Loucy (cell line): ENCODE results near the gene OR2D2.

Experiments
- H2AFZ ChIP-seq: fragments of 200-600 bp; sonication (generic); 2 replicates; pipeline ENCODE4 v1.6.0; 2016; ENCODE audit warnings: antibody characterized with exemption, mild to moderate bottlenecking, low read length, moderate library complexity
- H3F3A ChIP-seq: fragments of 200-600 bp; 2 replicates; pipeline ENCODE4 v1.6.0; 2016; ENCODE audit warnings: antibody characterized with exemption, low read depth, mild to moderate bottlenecking
- H3K27me3 ChIP-seq: fragments of 200-600 bp; sonication (generic); 2 replicates; pipeline ENCODE4 v1.6.1; 2014; ENCODE audit warnings: low read length, mild to moderate bottlenecking; ENCODE audit not compliant: insufficient read depth, poor library complexity, severe bottlenecking
- H3K36me3 ChIP-seq: fragments of 200-600 bp; sonication (generic); 2 replicates; pipeline ENCODE4 v1.6.1; 2016; ENCODE audit warnings: low read length; ENCODE audit not compliant: insufficient read depth
- H3K4me1 ChIP-seq: fragments of 200-600 bp; sonication (generic); 2 replicates; pipeline ENCODE4 v1.5.1; 2014; ENCODE audit warnings: low read length, mild to moderate bottlenecking; ENCODE audit not compliant: insufficient read depth, poor library complexity, severe bottlenecking
- H3K4me2 ChIP-seq: fragments of 200-600 bp; sonication (generic); 2 replicates; pipeline ENCODE4 v1.6.0; 2014; ENCODE audit warnings: antibody characterized with exemption, low read length, low read depth, mild to moderate bottlenecking; ENCODE audit not compliant: poor library complexity, severe bottlenecking
- H3K4me3 ChIP-seq: fragments of 200-600 bp; sonication (generic); 2 replicates; pipeline ENCODE4 v1.5.1; 2014; ENCODE audit warnings: low read length, mild to moderate bottlenecking, mixed read lengths; ENCODE audit not compliant: poor library complexity, severe bottlenecking
- H3K79me2 ChIP-seq: fragments of 200-600 bp; sonication (generic); 2 replicates; pipeline ENCODE4 v1.6.1; 2014; ENCODE audit warnings: low read length; ENCODE audit not compliant: insufficient read depth
- H3K9ac ChIP-seq: fragments of 200-600 bp; sonication (generic); 2 replicates; pipeline ENCODE4 v1.6.0; 2014; ENCODE audit warnings: mild to moderate bottlenecking, low read depth, low read length, moderate library complexity; ENCODE audit not compliant: poor library complexity, severe bottlenecking
- H3K9me2 ChIP-seq: fragments of 200-600 bp; sonication (generic); replicated peaks from 2 replicates; pipeline ENCODE4 v1.6.1; 2016; ENCODE audit warnings: low read depth, low read length, mixed read lengths
- H3K9me3 ChIP-seq: fragments of 200-600 bp; sonication (generic); 2 replicates; pipeline ENCODE4 v1.6.1; 2014; ENCODE audit warnings: mild to moderate bottlenecking, antibody characterized with exemption, low read length, low read depth; ENCODE audit not compliant: insufficient read depth
- H4K20me1 ChIP-seq: fragments of 200-600 bp; sonication (generic); 2 replicates; pipeline ENCODE4 v1.6.0; 2014; ENCODE audit warnings: antibody characterized with exemption, low read length, mild to moderate bottlenecking; ENCODE audit not compliant: insufficient read depth, poor library complexity, severe bottlenecking
- CTCF ChIP-seq: fragments of 200-600 bp; sonication (generic); conservative IDR thresholded peaks from 2 replicates; pipeline ENCODE4 v1.5.1; 2014; ENCODE audit warnings: mild to moderate bottlenecking, antibody characterized with exemption, low read length
- EZH2phosphoT487 ChIP-seq: fragments of 200-600 bp; IDR thresholded peaks from 2 replicates; pipeline ENCODE4 v1.6.1; 2018; ENCODE audit warnings: antibody characterized with exemption, mild to moderate bottlenecking, moderate library complexity, borderline replicate concordance

Gene OR2D2

GRCh38 chr11:6892400-6892799 is at the start of gene OR2D2:
Gene OR2D2, minus strand, starts transcription at chr11:6892500. Its CDS starts 0 bp downstream, at chr11:6892500.
- Histone ChIP-seq H3K4me3 (no peak within 1 kb of the TSS), H3K36me3 (no peaks in the 10 kb centered on the region), H3K27me3 (no peaks in the 10 kb centered on the region), H3K9me2 (no peaks in the 10 kb centered on the region), H2AFZ (no peak within 1 kb of the TSS), H3K9ac (no peak within 1 kb of the TSS), H3F3A (no peaks in the 10 kb centered on the region), H3K79me2 (no peaks in the 10 kb centered on the region), H3K9me3 (no peaks in the 10 kb centered on the region), H3K4me1 (no peaks in the 10 kb centered on the region), H4K20me1 (no peaks in the 10 kb centered on the region), H3K4me2 (no peak within 1 kb of the TSS)
- no peak for TF ChIP-seq CTCF
- no peak for TF ChIP-seq EZH2phosphoT487

- no peak overlapping the region for H2AFZ ChIP-seq
Measured at GRCh38 chr11:6941970-6942369, 49.7 kb upstream of the OR2D2 start.

GRCh38 chr11:6932145-6932544 is 39.8 kb upstream of the OR2D2 start:
- Histone ChIP-seq H4K20me1 (no peaks in the 10 kb centered on the region), H3K9me3 (no peaks in the 10 kb centered on the region), H3K4me3 (peak overlapping the region; percentile 62), H3K4me1 (peaks cover 30% of the 10 kb centered on the region), H3K4me2 (peak overlapping the region; percentile 68), H2AFZ (no peak overlapping the region), H3K79me2 (peaks cover 36% of the 10 kb centered on the region), H3K36me3 (no peaks in the 10 kb centered on the region), H3K9ac (peak overlapping the region; percentile 55), H3K27me3 (no peaks in the 10 kb centered on the region), H3K9me2 (0 out of 2 replicates have a peak, but pooled peaks cover 4% of the 10 kb centered on the region), H3F3A (peaks cover 5% of the 10 kb centered on the region; the same call in 1 of the 2 replicates)
- TF ChIP-seq CTCF (no peak), EZH2phosphoT487 (no peak)

More at GRCh38 chr11:6941970-6942369, 49.7 kb upstream of the OR2D2 start:
- Histone ChIP-seq H4K20me1 (no peaks in the 10 kb centered on the region), H3K9me3 (no peaks in the 10 kb centered on the region), H3K4me2 (no peak overlapping the region), H3K79me2 (no peaks in the 10 kb centered on the region), H3K36me3 (peaks cover 10% of the 10 kb centered on the region; the same call in 1 of the 2 replicates), H3K4me1 (no peaks in the 10 kb centered on the region), H3K27me3 (no peaks in the 10 kb centered on the region), H3K4me3 (no peak overlapping the region), H3K9me2 (0 out of 2 replicates have a peak, but pooled peaks cover 2% of the 10 kb centered on the region), H3F3A (no peaks in the 10 kb centered on the region), H3K9ac (no peak overlapping the region)
- TF ChIP-seq CTCF (no peak), EZH2phosphoT487 (no peak)
